ENCODE results near the gene TIAM2.

The TIAM2 gene

GRCh38 chr6:155132617-155133016, 137.5 kb downstream of the TIAM2 start:
- DNase-seq: no peak

- no peak for DNase-seq
Measured at GRCh38 chr6:155141002-155141401, 145.9 kb downstream of the TIAM2 start.

GRCh38 chr6:155141512-155141911, 146.4 kb downstream of the TIAM2 start:
- DNase-seq: no peak

DNA sequence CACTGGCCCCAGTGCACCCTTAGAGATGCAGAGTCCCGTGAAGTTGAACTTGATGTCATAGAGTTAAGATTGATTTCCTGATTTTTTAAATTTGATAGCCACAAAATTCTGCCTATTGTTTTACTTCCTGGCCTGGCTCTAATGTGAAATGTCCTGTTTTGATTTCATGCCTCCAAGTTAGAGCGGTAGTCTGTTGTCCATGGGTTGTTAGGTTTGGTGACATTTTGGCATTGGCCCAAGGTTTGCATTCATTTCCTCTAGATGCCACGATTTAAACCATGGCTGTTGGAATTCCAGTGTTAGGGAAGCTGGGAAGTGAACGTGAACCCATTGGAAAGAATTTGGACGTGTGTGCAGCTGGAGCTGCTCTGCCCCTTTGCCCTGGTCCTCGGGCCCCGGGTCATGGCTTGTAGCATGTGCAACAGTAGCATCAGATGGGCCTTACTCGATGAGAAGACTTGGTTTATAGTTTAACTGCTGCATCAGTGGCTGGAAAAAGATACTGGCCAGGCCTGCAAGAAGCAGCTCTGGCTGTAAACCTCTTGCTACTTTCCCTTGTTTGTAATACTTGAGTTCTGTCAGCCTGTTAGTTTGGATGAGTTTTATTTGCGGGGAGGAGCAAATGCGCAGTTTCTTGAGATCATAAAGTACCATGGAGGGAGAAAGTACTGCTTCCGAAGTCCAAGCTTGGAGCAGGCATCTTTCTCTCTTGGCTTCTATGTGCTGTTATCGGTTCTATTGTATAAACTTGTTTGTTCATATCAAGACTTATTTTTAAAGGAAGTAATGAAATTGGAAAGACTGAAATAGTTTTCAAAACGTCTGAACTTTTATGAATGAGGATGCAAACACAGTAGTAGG, 147.3 kb downstream of the TIAM2 start:
- DNase-seq: no peak

GRCh38 chr6:155143029-155143577, 148.0 kb downstream of the TIAM2 start:
- no peak for DNase-seq

DNA sequence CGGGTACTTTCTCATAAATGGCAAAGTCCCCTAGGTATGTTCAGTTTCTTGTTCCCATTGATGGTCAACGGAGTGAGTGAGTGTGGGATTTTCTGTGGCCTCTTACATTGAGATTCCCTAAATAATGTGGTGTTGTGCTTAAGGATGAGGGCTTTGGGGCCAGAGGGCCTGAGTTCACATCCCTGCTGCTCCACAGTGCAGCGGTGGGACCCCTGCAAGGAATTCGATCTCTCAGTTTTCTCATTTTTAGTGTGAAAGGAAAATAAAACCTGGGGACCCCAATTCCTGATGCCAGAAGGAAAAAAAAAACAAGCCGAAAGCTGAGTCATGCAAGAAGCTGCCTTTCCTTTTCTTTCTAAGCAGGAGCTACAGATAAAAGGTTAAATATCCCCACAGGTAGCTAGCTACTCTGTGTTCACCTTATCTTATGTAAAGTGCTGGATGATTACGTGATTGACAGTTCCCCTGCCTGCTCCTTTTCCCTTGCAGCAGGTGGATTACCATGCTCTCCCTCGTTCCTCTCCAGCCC, 148.5 kb downstream of the TIAM2 start:
- no peak for DNase-seq

- DNase-seq: no peak
Measured at GRCh38 chr6:155146205-155146604, 151.1 kb downstream of the TIAM2 start.

DNA sequence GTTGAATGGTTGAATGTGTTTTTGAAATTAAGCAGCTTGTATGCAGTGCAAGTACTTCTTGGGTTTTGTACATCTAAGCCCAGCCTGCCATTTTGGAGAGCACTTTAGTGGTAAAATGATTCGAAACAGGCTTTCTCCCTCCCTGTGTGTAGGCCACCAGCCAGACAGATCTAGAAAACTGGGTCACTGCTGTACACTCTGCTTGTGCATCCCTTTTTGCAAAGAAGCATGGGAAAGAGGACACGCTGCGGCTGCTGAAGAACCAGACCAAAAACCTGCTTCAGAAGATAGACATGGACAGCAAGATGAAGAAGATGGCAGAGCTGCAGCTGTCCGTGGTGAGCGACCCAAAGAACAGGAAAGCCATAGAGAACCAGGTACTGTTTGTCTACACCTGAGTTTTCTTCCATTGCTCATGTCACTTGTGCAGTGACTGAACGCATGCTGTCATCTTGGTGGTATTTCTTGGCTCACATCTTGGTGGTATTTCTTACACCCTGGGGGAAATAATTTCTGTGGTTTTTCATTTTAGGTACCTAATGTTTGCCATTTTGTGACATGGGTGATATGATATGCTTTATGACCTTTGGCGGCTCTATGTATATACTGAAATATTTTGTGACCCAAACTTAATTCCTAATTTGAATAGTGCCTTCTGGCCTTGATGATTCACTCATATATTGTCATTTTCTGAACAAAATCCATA, 153.0 kb downstream of the TIAM2 start:
- DNase-seq: no peak

- DNase-seq: no peak
Measured at GRCh38 chr6:155150967-155151671, 156.0 kb downstream of the TIAM2 start.

GRCh38 chr6:155152211-155153076, 157.3 kb downstream of the TIAM2 start:
- DNase-seq: peak; percentile 26

DNA sequence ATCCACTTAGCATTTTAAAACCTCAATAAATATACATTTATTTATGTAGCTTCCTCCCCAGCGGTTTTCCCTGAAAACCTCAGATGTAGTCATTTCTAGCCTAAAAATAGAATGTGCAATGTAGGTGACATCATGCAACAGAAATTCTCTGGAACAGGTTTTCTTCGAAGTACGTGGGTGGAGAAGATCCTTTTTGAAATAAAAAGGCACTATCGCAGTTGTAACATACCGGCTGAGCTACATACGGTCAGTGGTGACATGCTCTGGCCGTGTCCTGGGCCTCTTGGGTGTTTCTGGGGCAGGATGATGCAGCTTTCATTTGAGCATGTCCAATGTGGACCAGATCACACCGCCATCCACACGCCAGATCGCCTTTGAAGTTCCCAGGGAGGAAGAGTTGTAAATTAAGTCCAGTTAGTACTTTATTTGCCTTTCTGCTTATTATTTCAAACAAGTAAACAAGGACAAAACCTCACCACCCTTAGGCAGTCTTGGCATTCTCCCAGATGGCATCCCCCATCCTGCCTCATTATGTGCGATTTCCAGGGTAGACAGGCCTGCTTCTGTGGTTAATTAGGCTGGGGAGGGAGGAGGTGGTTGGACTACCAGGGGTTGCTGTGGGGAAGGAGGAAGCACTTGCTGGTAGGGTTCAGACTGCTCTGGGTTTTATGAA, 159.2 kb downstream of the TIAM2 start:
- DNase-seq: peak; percentile 79

GRCh38 chr6:155155787-155156447, 160.8 kb downstream of the TIAM2 start:
- no peak for DNase-seq

DNA sequence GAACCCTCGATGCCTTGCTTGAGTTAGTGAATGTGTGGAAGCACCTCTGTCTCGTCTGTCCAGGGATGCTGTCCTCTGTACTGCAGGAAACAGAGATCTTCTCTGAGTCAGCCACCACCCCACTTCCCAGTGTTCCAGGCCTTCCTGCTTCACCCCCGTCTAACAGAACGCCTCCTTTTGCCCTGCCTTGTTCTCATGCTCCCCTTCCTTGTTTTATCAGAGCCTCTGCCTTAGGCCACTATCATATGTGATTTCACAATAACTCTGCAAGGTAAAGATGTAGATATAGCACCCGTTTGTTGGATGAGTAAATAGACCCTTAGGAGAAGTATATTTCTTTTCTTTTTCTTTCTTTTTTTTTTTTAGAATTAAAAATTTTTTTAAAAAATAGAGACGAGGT, 162.0 kb downstream of the TIAM2 start:
- no peak for DNase-seq

GRCh38 chr6:155158030-155158843, 163.1 kb downstream of the TIAM2 start:
- no peak for DNase-seq

- DNase-seq: no peak
Measured at GRCh38 chr6:155162682-155163081, 167.6 kb downstream of the TIAM2 start.

GRCh38 chr6:155163601-155164000, 168.5 kb downstream of the TIAM2 start:
- no peak for DNase-seq

DNA sequence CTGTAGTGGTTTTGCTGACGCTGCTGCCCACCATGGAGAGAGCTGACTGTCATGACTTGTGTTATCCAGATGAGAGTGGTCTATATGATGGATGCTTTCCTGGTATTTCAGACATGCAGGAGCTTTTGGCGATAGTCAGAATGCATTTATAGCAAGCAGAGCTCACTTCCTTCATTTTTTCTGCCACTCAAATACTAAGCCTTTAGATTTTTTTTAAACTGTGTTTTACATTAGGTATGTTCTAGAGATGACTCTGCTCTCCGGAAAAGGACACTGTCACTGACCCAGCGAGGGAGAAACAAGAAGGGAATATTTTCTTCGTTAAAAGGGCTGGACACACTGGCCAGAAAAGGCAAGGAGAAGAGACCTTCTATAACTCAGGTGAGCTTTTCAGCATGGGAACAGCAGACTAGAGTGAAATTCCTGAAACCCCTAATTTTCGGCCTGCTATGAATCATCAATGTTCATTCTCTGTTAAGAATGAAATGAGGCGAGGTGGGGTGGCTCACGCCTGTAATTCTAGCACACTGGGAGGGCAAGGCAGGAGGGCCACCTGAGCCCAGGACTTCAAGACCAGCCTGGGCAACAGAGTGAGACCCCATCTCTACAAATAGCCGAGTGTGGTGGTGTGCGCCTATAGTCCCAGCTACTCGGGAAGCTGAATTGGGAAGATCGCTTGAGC, 170.1 kb downstream of the TIAM2 start:
- DNase-seq: no peak

DNA sequence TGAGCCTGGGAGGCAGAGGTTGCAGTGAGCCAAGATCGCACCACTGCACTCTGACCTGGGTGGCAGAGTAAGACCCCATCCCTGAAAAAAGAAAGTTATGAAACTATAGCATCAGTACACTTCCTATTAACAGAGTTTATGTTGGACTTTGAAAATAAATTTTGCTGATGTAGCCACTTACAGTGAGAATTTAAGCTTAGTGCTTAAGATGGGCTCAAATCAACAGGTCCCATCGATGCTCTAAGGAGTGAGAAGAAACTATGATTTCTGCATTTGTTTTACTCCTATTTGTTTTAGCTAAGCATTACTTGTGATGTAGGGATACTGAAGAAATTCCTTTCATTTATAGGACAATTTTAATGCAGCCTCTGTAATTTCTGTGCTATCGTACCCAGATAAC, 175.4 kb downstream of the TIAM2 start:
- DNase-seq: no peak

- DNase-seq: peak; percentile 97
Measured at GRCh38 chr6:155171109-155171746, 176.1 kb downstream of the TIAM2 start.
